GM19463 (cell line): Measurements from ENCODE around the gene SLC18A2.
"Not testable (repeated sequence)": the region's sequence is repeated elsewhere in the genome, so short reads cannot be mapped to it uniquely, and the experiment has no call there.

Source experiments
- ATAC-seq: cut with Tn5 transposase; IDR thresholded peaks from one replicate; pipeline ENCODE4 v1.9.1; 2021; ENCODE audit warnings: mild to moderate bottlenecking, moderate library complexity; ENCODE audit not compliant: unreplicated experiment

Gene SLC18A2

DNA sequence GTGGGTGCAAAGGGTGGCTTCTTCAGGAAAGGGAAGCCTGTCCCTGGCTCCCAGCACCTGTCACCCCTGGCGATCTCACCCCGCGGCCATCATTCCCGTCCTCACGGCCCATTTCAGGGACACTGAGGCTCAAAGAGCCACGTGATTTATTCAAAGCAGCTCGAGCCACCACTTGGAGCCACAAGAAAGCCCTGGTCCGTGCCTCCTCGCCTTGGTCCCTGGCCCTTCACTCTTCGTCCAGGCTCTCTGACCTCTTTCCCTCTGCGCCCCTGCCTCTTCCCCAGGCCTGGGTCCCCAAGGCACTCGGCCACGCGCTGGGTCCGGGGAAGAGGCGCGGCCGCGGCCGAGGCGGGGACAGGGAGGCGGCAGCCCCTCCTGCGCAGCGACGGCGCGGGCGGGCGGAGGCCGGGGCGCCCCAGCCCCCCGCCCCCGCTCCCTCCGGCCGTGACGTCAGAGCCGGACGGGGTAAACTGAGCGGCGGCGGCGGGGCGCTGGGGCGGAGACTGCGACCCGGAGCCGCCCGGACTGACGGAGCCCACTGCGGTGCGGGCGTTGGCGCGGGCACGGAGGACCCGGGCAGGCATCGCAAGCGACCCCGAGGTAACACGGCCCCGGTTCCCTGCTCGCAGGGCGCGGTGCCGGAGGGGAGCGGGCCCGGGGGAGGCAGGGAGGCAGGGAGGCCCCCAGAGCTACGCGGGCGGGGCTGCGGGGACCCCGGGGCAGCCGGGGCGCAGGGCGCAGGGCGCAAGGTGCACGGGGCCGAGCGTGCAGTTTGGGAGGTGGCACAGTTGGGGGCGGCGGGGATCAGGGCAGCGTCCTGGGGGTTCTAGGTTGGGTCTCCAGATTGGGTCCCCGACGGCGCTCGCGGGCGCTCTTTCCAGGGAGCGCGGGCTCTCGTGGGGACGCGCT, at the start of gene SLC18A2:
TSS of gene SLC18A2 (plus strand) at position 494 of the 909 bp plus-strand sequence. CDS start 580 bp downstream, outside the sequence.
- ATAC-seq: no peak

GRCh38 chr10:117197189-117197588, 43.7 kb upstream of the SLC18A2 start, which contains the start of gene KCNK18:
KCNK18 (plus strand) TSS chr10:117197489; CDS start chr10:117197489, 0 bp downstream.
- ATAC-seq: no peak

DNA sequence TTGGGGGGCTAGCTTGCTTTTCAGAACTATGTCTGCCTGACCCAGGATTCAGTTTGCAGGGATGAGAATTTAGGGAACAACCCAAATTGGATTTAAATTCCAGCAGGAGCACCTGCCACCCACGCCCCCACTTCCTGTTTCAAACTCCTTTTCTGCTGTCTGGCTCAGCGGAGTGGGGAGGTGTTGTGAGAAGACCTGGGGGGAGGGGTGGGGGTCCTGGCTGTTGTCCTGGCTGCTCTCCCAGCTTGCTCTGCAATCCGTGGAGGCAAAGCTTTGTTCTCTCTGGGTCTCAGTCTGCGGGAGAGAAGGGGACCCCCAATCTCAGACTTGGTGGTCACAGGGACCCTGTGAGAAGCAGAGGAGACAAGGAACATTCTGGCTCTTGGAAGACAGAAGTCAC, 42.8 kb upstream of the SLC18A2 start:
- no peak for ATAC-seq

GRCh38 chr10:117201826-117202225, 39.1 kb upstream of the SLC18A2 start:
- no peak for ATAC-seq

- ATAC-seq: no peak
These were observed 36.6 kb upstream of the SLC18A2 start for GRCh38 chr10:117204316-117204715.

- no peak for ATAC-seq
These were observed 28.7 kb upstream of the SLC18A2 start for GRCh38 chr10:117212176-117212575.

- no peak for ATAC-seq
These were observed 26.5 kb upstream of the SLC18A2 start for GRCh38 chr10:117214401-117214800.

GRCh38 chr10:117215079-117215478, 25.8 kb upstream of the SLC18A2 start:
- no peak for ATAC-seq

- no peak for ATAC-seq
These were observed 24.9 kb upstream of the SLC18A2 start for GRCh38 chr10:117216028-117216427.

GRCh38 chr10:117216611-117217195, 24.2 kb upstream of the SLC18A2 start:
- ATAC-seq: peak; percentile 78

DNA sequence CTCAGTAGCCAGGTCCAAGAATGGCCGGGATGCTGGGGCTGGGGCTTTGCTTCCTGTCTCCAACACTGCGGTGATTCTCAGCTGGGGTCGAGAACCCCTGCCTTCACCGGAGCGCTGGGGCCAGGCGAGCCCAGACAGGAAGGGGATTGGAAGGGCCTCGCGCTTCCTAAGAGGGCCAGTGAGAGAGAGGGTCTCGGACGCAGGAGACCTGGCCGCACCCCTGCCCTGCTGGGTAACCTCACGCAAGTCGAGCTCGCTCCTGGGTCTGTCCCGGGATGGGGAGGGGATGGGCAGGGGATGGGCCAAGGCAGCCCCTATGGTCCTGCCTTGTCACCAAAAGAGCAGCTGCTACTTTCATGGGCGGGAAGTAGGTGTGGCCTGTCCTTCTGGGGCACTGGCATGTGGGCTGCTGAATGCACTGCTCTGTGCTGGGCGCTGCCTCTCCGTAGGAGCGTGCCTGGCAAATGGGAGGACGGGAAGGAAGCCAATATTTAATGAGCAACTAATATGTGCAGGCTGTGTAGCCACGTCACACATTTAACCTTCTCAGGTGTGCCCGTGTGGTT, 23.6 kb upstream of the SLC18A2 start:
- peak; percentile 49 for ATAC-seq

DNA sequence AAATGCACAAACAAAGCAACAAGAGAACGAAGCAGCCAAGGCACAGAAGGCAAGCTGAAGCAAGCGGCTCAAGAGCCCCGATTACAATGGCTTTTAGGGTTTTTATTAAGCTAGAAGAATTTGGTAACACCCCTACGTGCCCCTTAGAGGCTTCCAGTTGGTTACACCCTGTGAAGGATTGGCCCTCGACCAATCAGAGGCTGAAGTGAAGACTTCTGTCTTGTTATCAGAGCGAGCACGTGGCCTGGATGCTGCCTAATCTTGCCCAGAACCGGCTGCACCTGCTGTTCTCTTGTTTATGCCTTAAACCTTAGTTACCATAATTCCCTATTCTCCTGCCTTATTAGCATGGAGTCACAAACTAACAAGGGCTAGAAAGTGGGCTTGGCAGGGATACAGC, 22.3 kb upstream of the SLC18A2 start:
- ATAC-seq: no peak

DNA sequence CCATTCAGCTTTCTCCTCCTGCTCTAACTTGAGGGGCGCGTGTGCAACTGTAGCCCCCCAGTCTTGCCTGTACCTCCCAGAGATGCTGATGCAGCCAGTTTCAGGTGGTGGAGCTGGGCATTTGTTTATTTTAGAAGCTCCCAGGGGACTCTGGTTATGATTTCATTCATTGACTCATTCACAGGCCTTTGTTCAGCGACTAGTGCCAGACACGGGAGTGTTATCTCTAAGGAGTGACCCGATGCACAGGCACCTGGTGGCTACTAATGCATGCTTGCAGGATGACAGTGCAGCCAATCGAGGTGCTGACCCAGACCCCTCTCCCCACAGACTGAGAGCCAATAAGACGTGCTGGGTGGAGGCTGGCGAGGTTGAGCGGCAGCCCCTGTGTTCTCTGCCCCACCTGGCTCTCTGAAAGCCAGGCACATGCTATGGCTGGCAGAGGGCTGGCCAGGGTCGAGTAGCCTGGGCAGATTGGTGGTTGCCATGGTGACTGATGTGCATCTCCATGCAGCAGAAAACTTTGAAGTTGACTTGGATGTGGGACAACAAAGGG, 19.7 kb upstream of the SLC18A2 start:
- no peak for ATAC-seq

DNA sequence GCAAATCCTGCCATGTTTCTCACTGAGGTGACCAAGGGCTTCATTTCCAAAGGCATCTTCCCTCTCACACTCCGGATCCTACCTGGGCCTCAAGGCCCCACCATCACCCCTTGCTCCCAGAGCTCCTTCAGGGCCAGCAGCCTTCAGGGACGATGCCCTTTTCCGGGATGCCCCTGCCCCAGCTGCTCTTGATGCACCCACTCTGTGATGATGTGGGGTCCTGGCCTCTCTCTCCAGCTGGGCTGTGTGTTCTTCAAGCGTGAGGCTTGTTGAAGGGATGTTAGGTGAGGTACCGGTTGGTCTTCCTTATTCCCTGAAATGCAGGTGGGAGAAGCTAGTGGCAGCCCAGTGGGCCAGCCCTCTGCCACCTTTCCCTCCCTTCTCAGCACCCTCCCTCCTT, 18.4 kb upstream of the SLC18A2 start:
- no peak for ATAC-seq

GRCh38 chr10:117222976-117223692, 17.8 kb upstream of the SLC18A2 start:
- no peak for ATAC-seq

- ATAC-seq: no peak
These were observed 17.1 kb upstream of the SLC18A2 start for GRCh38 chr10:117223693-117224430.

DNA sequence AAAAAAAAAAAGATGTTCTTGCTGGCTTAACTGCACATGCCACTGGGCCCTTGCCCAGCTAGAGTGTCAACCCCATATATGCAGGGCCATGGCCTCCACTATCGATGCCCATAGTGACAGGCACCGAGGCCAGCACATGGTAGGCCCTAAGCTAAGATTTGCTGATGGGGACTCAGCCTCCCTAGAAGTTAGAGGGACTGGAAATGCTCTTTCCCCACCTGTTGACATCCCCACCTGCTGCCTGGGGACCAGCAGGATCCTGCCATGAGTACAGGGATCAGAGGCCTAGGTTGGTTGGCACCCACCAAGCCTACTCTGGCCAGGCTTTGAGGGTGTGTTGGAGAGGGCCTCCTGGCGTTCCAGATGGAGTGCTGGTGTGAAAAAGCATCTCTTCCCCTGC, 16.0 kb upstream of the SLC18A2 start:
- no peak for ATAC-seq

DNA sequence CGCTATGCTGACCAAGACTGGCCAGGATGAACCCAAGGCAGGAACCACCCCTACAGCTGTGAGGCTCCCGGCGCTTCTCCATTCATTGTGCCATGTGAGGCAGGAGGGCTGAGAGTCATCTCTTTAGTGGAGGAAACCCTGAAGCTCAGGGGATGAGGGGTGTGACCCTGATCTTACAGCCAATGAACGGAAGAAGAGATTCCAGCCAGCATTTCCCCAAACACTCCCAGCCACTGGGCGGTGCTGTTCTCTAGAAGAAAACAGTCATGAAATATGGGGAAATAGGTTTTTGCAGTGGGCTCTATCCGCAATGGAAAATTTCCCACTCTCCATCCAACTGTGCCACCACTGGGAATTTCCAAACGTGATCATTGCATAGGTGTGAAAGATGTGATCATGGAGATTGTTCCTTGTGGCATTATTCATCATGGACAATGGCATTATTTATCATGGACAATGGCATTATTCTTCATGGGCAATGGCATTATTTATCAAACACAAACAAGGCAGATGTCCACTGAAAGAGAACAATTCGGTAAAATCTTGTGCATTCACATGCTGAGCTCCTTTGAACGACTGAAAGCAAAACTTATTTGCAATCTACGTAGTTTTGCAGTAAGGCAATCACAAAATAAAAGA, 14.0 kb upstream of the SLC18A2 start:
- no peak for ATAC-seq

DNA sequence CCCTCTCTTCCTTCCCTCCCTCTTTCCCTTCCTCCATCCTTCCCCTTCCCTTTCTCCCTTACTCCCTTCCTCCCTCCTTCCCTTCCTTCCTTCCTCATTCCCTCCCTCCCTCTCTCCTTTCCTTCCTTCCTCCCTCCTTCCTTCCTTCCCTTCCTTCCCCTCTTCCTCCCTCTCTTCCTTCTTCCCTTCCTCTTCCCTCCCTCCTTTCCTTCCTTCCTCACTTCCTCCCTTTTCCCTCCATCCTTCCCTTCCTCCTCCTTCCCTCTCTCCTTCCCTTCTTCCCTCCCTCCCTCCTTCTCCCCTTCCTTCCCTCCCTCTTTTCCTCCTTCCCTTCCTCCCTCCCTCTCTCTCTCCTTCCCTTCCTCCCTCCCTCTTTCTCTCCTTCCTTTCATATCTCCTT, 12.7 kb upstream of the SLC18A2 start:
- no peak for ATAC-seq

DNA sequence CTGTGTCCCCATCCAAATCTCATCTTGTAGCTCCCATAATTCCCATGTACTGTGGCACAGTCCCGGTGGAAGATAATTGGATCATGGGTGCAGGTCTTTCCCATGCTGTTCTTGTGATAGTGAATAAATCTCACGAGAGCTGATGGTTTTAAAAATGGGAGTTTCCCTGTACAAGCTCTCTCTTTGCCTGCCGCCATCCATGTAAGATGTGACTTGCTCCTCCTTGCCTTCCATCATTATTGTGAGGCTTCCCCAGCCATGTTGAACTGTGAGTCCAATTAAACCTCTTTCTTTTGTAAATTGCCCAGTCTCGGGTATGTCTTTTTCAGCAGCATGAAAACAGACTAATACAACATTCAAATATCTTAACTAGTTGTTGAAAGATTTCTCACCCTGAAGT, 10.8 kb upstream of the SLC18A2 start:
- not testable (repeated sequence) for ATAC-seq
